H54 (cell line): ENCODE results near the gene ALKBH1.

Experiments used
- DNase-seq: peaks from one replicate; pipeline ENCODE4 v3.0.0; 2011; ENCODE audit warnings: low spot score, mixed read lengths; ENCODE audit not compliant: insufficient read length
- FAIRE-seq: peaks from 3 replicates; lab custom pipeline; 2011; peaks lifted over from hg19 to GRCh38; lab: Jason Lieb, UNC
- POLR2A ChIP-seq: IDR thresholded peaks from 2 replicates; pipeline ENCODE4 v1.6.1; 2011; ENCODE audit warnings: low read depth, mild to moderate bottlenecking, low read length

ALKBH1 gene

DNA sequence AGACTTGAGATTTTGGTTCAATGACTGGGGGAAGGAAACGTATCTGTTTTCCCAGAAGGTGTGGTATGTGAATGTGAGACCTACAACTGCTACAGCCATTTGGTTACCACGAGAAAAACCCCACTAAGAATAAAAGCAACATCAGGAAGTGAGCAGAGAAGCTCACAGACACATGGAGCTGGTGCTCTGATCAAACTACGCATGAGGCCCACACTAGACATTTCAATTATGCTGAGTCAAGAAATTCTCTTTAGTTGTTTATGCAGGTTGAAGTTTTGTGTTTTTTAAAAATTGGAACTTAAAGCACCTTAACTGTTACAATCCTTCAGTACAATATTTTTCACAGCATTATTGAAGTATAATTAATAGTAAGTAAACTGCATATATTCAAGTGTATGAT is 82.5 kb downstream of the ALKBH1 start:
- no peak for DNase-seq
- TF ChIP-seq POLR2A: no peak
- no peak for FAIRE-seq

GRCh38 chr14:77623201-77623600 is 84.6 kb downstream of the ALKBH1 start:
- no peak for TF ChIP-seq POLR2A
- no peak for DNase-seq
- no peak for FAIRE-seq
